ENCODE data around the gene ERBIN.
"Not testable (repeated sequence)": the region's sequence is repeated elsewhere in the genome, so short reads cannot be mapped to it uniquely, and the experiment has no call there.

The ERBIN gene, protein sequence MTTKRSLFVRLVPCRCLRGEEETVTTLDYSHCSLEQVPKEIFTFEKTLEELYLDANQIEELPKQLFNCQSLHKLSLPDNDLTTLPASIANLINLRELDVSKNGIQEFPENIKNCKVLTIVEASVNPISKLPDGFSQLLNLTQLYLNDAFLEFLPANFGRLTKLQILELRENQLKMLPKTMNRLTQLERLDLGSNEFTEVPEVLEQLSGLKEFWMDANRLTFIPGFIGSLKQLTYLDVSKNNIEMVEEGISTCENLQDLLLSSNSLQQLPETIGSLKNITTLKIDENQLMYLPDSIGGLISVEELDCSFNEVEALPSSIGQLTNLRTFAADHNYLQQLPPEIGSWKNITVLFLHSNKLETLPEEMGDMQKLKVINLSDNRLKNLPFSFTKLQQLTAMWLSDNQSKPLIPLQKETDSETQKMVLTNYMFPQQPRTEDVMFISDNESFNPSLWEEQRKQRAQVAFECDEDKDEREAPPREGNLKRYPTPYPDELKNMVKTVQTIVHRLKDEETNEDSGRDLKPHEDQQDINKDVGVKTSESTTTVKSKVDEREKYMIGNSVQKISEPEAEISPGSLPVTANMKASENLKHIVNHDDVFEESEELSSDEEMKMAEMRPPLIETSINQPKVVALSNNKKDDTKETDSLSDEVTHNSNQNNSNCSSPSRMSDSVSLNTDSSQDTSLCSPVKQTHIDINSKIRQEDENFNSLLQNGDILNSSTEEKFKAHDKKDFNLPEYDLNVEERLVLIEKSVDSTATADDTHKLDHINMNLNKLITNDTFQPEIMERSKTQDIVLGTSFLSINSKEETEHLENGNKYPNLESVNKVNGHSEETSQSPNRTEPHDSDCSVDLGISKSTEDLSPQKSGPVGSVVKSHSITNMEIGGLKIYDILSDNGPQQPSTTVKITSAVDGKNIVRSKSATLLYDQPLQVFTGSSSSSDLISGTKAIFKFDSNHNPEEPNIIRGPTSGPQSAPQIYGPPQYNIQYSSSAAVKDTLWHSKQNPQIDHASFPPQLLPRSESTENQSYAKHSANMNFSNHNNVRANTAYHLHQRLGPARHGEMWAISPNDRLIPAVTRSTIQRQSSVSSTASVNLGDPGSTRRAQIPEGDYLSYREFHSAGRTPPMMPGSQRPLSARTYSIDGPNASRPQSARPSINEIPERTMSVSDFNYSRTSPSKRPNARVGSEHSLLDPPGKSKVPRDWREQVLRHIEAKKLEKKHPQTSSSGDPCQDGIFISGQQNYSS (N-terminal part only)

DNA sequence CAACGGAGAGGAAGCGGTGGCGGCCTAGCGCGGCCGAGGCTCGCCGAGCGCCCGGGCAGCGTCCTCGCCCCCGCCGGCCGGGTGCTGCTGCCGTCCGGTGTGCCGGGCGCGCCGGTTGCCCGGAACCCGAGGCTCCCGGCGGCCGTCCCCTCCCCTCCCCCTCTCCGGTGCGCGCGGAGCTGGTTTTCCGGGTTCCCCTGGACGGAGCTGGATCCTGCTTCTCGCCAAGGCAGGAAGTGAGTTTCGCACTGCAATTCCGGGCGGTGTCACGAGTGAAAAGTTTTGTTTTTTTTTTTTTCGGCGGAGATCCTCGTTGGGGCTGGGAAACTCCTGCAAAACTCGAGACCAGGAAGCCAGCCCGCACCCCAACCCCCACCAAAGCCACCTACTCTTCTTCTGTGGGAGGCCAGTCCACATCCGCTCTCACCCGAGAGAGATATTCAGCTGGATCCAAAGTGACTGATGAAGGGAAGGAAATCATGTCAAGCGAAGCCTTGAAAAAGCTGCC lies at the start of gene ERBIN:
Gene ERBIN, plus strand, starts transcription at position 300 of the 508 bp plus-strand sequence. CDS start 66,144 bp downstream, outside the sequence.
- peak; percentile 44 to 72 for DNase-seq (ENCODE audit: low read depth in 2 of 2)

DNA sequence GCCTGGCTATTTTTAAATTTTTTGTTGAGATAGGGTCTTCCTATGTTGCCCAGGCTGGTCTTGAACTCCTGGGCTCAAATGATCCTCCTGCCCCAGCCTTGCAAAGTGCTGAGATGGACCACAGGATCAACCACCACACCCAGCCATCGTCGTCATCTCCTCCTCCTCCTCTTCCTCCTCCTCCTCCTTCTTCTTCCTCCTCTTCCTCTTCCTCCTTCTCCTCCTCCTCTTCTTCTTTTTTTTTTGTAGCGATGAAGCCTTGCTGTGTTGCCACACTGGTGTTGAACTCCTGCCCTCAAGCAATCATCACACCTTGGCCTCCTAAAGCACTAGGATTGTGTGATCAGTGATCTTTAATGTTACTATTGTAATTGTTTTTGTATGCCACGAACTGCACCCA lies 49.4 kb upstream of the ERBIN start:
- no peak for DNase-seq (ENCODE audit: low read depth in 2 of 2)

DNA sequence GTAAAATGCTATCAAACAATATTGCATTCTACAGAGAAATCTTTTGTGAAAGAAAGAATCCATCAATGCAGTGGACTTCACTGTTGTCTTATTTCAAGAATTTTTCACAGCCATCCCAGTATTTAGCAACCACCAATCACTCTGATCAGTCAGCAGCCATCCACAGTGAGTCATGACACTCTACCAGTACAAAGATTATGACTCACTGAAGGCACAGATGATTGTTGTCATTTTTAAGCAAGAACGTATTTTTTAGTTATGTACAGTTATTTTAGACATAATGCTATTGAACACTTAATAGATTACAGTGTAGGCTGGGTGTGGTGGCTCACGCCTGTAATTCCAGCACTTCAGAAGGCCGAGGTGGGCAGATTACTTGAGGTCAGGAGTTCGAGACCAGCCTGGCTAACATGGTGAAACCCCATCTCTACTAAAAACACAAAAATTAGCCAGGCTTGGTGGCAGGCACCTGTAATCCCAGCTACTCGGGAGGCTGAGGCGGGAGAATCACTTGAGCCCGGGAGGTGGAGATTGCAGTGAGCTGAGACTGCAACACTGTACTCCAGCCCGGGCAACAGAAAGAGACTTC lies 46.6 kb upstream of the ERBIN start:
- not testable (repeated sequence) for DNase-seq (ENCODE audit: low read depth in 2 of 2)

DNA sequence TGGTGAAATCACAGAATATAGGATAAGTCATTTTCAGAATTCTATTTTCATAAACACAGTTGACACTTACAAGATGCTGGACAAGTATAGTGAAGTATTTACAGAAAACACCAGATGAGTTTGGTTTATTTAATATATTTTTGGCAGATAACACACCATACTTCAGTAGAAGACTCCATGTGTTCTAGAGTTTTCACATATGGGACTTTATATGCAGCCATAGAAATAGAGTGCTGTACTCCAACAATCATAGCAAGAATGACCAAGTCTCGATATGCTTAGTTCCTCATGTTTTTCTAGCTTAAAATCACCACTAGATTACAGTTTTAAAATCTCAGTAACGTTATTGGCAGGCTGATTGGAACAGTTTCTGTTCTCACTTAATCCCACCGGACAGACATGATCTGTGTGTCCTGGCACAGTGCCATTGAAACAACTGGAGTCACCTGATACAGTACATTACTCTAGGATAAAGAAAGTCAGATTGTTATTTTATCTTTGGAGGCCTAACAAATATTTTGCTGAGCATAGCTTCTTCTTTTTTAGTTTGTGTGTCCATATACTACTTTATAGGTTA lies 45.8 kb upstream of the ERBIN start:
- no peak for DNase-seq (ENCODE audit: low read depth in 2 of 2)

DNA sequence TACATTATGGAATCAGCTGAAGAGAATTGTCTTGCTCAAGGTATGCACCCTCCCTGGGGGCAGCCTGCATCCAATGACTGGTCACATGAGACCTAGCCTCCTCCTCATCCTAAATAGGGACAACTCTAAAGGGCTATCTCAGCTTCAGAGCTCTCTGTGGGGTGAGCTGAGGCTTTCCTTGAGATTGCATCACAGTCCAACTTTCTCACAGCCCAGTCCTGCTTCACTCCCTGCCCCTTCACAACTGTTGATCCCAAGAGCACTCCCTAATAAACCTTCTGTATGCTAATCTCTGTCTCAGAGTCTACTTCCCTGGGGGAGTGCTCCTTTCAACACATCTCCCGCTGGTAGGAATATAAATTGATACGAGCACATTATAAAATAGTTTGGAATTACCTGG lies 44.1 kb upstream of the ERBIN start:
- DNase-seq (ENCODE audit: low read depth in 2 of 2) = no peak

DNA sequence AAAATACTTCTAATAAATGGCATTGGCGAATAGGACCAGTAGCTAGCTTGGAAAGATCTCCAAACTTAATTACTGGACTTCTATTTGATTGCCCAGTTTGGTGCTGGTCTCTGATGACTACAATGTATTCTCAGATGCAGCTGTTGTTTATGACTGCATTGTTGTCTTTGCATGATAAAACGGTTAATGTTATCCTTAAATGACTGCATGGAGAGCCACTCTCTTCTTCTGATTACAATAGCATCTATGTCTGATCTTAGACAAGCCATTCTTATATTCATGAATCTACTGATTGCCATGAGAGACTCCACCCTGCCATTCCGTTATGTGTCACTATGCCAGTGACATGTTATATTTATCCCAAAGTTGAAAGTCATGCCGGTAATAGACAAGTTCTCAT lies 42.9 kb upstream of the ERBIN start:
- DNase-seq (ENCODE audit: low read depth in 2 of 2) = no peak

DNA sequence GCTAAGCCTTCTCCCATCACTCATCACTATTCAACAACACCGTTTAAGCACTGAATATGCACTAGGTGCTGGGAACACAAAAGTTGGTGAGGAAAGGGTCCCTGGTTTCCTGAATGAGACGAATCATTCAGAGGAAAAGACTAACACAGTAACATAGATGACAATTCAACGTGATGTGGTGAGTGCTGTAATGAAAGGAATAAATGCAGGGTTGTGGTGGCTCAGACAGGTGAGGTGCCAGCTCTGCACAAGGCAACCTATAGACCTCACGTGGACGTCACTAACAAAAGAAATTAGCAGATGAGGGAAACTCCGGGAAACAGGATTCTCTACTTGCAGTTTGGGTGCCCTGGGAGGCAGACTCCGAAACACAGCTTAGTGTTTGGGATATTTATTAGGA lies 40.0 kb upstream of the ERBIN start:
- DNase-seq (ENCODE audit: low read depth in 2 of 2) = no peak

DNA sequence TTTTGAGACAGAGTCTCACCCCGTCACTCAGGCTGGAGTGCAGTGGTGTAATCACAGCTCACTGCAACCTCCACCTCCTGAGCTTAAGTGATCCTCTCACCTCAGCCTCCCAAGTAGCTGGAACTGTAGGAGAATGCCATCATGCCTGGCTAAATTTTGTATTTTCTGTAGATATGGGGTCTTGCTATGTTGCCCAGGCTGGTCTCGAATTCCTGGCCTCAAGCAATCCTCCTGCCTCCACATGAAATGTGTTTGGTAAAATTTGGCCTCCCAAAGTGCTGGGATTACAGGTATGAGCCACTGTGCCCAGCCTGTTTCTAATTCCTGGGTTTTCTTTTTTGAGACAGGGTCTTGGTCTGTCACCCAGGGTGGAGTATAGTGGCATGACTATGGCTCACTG lies 34.4 kb upstream of the ERBIN start:
- DNase-seq (ENCODE audit: low read depth in 2 of 2) = not testable (repeated sequence)

DNA sequence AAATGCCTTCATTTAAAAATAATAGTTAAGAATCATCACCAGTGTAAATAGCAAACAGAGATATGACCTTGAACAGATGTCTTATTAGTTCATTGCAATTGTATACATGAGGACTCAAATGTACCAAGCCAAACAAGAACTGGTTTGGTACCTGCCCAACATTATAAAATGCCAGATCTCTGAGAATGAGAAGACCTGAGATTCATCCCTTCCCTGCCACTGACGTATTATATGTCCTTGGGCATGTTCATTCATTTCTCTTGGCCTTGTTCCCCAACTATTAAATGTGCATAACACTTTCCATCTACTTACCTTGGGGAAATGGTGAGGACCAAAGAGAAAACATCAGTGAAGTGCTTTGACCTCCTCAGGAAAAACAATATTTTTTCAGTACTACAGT lies 33.6 kb upstream of the ERBIN start:
- DNase-seq (ENCODE audit: low read depth in 2 of 2) = no peak

DNA sequence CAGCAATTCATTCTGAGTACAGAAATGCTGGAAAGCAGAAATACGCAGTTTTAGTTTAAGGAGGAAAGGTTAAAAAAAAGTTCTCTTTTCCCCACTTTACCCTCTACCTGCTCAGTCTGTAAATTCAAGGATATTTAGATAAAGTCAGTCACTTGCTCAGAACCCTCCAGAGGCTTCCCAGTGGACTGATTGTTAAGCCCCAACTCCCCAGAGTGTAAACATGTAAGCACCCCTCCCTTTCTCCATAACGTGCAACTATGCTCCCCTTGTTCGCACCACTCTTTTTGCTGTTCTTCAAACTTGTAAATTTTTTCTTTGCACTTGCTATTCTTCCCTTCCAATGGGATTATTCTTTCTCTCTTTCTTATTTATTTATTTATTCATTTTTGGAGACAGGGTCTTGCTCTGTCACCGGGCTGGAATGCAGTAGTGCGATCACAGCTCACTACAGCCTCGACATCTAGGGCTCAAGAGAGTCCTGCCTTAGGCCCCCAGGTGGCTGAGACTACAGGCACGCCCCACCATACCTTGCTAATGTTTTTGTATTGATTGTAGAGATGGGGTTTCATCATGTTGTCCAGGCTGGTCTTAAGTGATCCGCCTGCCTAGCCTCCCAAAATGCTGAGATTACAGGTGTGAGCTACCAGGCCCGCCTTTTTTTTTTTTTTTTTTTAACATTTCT lies 32.5 kb upstream of the ERBIN start:
- DNase-seq (ENCODE audit: low read depth in 2 of 2) = no peak

DNA sequence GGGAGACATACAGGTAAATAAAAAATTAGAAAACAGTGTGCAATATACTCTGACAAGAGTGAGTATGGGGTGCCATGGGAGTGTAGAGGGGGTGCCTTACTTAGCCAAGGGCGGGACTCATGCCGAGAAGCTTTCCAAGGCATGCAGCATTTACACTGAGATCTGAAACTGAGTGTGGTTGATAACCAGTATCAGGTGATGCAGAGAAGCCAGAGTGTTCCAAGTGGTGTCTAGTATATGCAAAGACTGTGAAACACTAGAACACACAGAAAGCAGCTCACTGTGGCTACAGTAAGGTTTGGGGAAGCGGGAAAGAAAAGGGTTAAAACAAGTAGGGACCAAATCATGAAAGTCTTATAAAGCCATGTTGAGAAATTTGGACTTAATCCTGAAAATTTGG lies 30.5 kb upstream of the ERBIN start:
- DNase-seq (ENCODE audit: low read depth in 2 of 2) = no peak

DNA sequence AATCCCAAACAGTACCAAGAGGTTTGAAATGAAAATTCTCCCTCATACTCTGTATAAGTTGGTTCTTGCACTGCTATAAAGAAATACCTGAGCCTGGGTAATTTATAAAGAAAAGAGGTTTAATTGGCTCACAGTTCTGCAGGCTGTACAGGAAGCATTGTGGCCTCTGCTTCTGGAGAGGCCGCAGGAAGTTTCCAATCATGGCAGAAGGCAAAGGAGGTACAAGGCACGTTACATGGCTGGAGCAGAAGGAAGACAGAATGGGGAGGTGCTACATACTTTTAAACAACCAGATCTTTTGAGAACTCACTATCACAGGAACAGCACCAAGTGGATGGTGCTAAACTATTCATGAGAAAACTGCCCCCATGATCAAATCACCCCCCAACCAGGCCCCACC lies 25.6 kb upstream of the ERBIN start:
- DNase-seq (ENCODE audit: low read depth in 2 of 2) = no peak

DNA sequence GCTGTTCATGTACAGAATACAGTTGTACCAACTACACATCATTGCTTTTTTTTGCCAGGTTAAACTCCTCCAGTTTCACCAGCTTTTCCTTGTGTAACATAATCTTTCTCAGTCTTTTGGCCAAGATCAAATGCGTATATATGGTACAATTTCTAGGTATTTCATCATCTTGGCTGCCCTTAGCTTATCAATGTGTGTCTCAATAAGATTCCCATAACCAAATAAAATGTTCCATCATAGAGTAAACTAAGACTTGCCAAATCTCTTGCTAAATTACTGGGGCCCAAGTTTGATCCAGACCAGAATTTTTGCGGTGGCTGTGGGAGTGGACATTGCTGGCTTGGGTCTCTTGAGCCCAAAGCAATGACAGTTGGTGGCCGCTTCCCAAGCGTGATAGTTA lies 24.3 kb upstream of the ERBIN start:
- DNase-seq (ENCODE audit: low read depth in 2 of 2) = no peak

DNA sequence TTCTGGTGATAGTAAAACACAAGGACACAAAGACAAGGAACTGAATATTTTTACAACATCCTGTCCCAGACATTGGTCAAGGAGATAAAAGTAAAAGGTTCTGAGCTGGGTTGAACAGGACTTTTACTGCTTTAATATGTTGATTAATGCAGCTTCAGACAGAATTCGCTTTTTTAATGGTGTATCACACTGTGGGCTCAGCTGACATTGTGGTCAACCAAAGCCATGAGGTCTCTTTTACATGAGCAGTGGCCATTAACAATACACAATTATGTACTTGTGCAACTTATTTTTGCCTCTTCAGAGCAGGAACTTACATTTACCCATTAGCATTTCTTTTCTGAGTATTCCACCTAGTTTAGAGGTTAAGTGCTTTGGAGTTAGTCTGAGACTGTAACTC lies 22.8 kb upstream of the ERBIN start:
- DNase-seq (ENCODE audit: low read depth in 2 of 2) = no peak

DNA sequence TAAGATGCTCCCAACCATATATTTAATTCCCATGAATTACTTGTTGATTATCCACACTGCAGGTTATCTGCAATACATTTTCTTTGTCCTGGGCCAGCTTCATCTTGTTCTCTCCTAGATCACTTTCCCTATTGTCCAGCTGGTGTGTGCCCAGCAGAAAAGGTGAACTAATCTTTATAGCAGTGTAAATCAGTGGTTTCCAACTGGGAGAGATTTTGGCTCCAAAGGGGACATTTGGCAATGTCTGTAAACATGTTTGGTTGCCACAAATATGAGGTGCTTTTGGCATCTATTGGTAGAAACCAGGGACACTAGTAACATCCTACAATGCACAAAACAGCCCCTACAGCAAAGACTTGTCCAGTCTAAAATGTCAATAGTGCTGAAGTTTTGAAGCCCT lies 20.1 kb upstream of the ERBIN start:
- DNase-seq (ENCODE audit: low read depth in 2 of 2) = no peak

DNA sequence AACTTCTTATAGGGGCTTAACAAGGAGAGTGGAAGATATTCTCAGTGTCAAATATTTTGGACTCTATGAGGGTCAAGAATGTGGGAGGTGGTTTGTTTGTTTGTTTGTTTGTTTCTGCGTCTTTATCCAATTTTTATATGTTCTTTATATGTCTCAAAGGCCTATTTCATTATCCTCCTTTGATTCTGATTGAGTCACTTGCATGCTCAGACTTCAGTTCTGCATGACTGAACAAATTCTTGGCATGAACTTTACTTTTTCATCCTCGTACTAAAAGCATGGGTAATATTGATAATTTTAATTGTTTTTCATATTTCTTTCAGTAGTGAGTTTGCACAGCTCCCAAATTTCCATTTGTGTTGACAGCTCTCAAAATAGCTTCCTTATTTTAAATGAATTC lies 19.2 kb upstream of the ERBIN start:
- no peak for DNase-seq (ENCODE audit: low read depth in 2 of 2)

DNA sequence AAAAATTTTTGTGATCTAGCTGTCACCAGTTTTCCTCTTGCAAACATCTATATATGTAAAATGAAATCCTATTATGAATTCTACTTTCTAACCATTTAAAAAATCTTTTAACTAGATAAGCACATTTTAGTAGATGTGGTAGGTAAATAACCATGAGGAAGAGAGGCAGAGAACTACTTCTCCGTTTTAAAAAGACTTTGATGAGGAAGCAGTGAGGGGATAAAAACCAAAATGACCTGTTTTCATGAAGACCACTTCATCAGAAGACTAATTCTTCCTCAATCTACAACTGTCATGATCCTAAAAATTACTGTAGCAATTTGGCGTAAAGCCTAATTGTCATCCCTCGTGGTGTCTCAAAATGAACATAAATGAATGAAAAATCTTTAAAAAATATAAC lies 15.7 kb upstream of the ERBIN start:
- no peak for DNase-seq (ENCODE audit: low read depth in 2 of 2)

DNA sequence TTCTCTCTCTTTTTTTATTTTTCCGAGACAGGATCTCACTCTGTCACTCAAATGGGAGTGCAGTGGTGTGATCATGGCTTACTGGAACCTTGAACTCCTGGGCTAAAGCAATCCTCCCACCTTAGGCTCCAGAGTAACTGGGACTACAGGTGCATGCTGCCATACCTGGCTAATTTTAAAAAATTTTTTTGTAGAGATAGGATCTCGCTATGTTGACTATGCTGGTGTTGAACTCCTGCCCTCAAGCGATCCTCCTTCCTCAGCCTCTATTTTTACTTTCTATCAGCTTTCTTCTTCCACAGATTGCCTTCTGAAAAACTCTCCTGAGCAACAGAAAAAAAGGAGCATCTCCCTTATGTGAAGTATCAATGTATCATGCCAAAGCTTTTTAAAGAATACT lies 14.1 kb upstream of the ERBIN start:
- DNase-seq (ENCODE audit: low read depth in 2 of 2) = no peak

DNA sequence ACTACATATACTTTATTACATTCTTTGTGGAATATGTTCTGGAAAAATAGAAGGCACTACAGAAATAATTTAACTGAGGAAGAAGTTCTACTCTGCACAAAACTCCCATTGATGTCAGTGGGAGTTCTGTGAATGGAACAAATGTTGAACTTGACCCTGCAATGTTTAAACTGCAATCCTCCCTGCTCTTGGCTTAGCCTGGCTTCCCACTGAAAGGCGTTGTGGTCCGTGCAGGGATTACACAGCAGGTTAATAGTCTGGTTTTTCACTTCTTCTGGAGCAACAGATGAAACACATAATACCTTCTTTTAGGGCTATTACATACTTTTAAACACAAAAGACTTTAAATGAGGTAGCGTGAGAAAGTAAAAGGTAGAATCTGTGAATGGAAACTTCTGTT lies 12.9 kb upstream of the ERBIN start:
- no peak for DNase-seq (ENCODE audit: low read depth in 2 of 2)

DNA sequence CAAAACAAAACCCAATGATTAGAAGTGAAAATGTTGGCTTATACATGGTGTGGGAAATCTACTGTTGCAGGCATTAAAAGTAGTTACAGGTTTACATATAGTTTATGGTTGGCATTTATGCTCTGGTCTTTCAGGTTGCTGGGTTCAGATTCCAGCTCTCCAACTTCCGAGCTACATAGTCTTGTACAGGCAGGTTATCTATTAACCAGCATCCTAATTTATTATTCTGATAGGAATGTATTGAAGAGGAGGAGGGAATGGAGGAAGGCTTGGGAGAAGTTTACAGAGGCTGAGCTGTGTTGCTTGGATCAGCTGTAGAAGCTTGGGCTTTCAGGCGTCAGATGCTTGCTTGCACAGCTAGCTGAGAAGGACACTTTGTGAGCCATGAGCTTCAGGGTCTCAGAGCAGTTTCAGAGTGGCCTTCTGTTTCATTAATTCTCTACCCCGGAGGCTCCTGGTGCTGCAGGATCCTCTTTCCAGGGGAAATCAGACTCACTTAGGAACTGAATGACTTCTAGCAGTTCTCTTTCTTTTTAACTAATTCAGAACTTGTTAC lies 11.7 kb upstream of the ERBIN start:
- DNase-seq (ENCODE audit: low read depth in 2 of 2) = no peak

Data from stimulated activated CD4-positive, alpha-beta T cell treated with anti-CD3 and anti-CD28 coated beads, Interleukin-12 subunit alpha, Interleukin-12 subunit beta, amount 100 ng/mL, for 24 hours (primary cell).